GM19468 (cell line): ENCODE measurements around the gene SNRNP48.

Experiments used
- ATAC-seq: cut with Tn5 transposase; IDR thresholded peaks from one replicate; pipeline ENCODE4 v1.9.1; 2021; ENCODE audit warnings: mild to moderate bottlenecking, moderate library complexity, moderate number of reproducible peaks; ENCODE audit not compliant: unreplicated experiment; ENCODE audit errors: extremely low read depth

The SNRNP48 gene

DNA sequence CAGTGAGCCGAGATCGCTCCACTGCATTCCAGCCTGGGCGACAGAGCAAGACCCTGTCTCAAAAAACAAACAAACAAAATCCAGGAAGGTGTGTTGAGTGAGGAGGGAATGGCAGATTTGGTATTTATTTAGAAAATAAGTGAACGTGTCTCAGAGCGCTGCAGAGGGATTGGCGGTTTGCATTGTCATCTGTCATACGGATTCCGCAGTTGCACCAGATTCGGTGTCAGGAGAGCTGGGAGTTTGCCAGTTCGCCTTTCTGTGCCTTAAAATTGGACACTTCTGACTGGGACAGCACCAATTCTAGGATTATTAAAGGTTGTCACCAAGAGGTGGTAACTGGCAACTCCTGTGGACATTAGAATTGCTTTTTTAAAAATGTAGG, 912 bp downstream of the SNRNP48 start:
- ATAC-seq: no peak

DNA sequence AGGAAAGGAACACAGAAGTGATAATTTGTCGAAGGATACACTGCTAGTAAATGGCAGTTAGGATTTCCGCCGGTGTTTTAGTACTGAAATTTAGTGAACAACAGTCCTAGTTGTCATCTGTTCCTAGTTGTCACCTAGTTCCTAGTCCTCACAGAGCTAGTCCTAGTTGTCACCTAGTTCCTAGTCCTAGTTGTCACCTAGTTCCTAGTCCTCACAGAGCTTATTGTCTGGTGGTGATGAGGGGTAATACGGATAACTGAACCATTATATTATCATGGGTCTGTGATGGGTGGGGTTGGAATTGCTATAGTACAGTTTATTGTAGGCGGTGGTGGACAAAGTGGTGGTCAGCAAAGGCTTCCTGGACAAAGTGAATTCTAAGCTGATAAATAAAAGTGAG, 1.8 kb downstream of the SNRNP48 start:
- no peak for ATAC-seq

DNA sequence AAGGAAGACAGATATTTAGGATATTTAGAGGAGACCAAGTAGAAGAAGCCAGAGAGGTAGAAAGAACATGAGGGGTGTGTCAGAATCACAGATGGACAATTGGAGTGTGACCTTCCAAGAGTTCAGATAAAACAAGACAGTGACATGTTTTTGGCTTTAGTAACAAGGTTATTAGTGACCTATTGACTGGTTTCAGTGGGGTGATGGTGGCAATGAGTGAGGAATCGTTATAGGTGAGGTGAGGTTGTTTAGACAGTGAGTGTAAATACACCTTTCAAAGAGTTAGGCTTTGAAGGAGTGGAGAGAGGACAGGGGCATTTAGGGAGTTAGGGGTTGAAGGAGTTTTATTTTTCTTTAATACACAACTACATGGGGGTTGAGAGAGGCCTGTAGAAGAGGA, 3.2 kb downstream of the SNRNP48 start:
- ATAC-seq: no peak

DNA sequence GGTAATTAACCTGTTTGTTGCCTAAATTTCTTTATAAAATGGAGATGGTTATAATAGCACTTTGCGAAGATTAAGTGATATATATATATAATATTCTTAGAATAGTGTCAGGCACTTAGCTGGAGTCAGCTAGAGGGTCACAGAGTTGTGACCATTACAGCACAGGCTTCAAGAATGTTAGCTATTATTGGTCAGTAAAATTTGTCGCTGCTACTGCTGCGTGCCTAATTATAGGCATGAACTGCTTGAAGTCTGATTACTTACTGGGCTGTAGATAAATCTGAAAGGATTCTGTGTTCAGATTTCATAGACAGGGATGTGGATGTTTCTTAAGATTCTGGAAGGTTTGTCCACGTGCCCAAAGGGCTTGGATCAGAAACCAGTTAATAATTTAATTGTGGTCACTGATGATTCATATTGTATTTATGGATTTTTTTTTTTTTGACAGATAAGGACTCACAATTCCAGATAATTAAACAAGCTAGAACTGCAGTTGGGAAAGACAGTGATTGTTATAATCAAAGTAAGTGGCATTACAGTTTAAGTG, 4.7 kb downstream of the SNRNP48 start:
- ATAC-seq: no peak

DNA sequence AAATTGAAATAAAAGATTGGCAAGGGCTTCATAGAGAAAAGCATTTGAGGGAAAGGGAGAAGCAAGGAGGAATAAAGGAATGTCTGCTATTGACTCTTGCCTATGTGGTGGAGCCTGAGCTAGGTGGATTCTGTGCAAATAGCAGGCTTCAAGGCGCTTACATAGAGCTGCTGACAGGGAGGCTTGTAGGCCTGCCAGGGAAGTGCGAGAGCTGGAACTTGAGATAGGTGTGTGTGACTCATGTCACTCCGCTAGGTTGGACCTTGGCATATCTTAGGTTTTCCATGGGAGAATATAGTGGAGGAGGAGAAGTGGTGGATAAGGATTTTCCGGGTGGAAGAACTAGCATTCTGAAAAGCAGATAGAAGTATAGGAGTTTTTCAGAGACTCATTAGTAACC, 14.0 kb downstream of the SNRNP48 start:
- ATAC-seq: no peak

DNA sequence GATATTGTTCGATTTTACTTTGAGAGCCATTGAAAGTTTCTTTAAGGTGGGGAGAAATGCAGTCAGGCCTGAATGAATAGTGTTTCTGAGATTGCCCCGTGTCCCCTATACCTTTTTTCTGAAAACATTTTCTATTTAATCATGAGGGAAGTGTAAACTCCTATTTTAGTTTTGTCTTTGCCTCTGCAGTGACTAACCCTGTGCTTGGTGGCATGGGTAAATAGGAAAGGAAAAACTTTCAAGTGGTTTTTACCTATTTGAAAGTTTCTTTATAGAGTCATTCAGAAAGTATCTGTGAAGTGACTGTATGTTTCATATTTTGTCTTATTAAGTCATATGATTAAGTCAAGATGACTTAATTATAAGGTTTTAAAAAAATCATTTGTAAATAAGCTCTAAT, 14.5 kb downstream of the SNRNP48 start:
- ATAC-seq: no peak

DNA sequence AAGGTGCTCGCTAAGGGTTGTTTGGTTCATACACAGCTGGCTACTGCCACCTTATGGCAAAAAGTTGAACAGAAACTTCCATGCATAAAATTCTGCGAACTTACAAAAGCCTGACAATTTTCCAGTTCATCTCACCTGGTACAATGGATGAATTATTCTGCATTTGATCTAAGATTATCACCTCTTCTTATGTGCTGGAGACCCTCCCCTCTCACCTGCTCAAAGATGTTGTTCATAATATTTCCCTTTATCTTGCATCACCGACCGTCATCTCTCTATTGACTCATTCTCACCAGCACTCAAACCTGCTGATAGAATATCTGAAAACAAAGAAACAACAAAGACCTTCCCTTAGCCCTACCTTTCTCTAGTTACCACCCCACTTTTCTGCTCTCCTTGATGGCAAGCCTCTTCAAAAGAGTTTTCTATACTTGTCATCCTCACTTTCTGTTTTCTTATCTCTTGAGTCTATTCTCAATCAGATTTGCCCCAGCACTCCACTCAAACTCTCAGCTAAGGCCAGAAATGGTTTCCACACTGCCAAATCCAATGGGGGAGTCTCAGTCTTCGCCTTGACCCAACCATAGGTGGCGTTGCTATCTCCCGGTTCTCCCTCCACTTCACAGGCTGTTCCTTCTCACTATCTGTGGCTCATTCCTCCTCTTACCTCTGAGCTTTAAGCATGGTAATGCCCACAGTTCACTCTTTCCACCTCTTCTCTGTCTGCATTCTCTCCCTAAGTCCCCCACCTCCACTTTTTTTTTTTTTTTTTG, 25.8 kb downstream of the SNRNP48 start:
- ATAC-seq: no peak

DNA sequence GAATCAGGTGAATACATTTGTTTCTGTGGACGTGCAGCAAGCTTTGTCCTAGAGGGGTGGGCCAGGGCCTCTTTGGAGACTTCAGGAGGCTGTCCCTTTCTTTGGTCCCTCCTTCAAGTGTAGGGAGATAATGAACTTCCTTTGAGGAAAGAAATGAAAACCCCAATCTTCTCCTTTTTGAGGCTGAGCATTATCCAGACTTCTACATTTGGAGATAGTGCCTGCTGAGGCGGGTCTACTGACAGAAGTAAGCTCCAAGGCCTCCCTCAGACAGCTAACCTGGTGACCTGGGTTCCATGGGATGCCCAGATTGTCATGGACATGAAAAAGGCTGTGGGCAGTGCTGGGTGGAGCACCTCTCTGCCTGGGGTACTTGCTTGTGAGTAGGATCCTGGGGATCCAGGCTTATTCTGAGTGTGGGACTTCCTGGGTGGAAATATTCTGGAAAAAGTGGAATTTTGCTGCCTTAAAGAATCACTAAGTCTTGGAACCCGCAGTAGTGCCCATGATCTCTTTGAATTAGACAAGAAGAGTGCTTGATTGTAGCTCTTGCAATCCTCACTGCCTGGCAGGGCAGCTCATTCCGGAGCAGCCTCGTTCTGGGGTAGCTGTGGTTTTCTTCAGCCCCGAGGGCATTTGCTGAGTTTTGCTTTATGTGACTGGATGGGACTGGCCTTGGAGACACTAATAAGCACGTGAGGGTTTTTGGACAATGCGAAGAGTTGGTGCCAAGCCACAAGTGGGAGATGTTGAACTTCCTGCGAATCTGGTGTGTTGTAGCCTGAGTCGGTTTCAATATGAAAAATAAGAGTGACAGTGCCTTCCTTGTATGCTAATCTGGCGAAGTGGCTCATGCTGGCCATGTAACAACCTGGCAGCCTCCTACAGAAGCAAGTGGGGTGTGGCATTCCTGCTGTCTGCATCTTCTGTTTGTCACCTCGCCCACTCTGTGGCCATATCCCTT, 28.1 kb downstream of the SNRNP48 start:
- ATAC-seq: peak; percentile 40

DNA sequence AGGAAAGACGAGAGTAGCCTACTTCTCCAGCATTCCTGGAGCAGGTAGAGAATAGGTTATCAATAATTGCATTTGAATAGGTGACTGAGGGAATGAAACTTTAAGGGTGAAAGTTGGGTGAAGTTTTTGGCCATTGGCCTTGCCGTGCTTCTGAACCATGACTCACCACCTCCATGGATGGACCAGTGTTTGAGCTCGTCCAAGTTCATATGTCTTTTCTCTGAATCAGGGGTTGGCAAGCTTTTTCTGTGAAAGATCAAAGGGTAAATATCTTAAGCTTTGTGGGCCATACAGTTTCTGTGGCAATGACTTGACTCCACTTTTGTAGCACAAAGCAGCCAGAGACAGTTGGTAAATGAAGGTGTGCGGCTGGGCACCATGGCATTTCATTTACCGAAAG, 31.8 kb downstream of the SNRNP48 start:
- ATAC-seq: no peak

DNA sequence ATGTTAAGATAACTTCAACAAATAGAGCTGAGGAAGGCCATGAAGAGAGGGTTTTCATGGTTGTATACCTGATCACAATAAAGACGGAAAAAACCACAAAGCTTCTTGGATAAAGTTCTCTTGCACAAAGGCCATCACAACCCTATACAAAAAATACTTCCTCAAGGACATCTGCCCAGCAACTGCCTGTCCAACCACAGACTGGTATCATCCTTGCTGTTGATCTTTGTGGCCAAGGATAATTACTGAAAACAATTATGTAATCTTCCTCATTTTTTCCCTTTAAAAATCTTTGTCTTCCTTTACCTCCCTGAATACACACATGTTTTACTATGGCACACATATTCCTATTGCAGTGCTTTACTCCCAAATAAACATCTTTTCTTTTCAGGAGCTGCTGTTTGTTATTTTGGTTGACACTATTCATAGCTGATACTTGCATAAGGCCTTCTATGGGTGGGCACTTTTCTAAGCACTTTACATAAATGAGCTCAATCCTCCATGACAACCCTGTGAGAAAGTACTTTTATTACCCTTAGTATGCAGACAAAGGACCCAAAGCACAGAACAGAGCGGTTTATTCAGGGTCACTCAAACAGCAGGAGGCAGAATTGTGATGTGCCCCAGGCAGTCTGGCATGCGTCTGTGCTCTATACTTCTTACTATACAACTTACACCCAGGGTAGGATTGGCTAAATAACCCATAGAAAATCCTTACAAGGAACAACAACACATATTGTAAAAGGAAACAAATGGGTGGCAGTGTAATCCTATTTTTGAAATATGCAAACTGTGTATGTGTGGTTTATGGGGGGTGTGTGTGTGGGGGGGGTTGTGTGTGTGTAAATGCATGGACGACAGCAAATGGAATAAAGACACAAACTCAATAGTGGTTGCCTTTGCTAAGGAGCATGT, 35.1 kb downstream of the SNRNP48 start:
- ATAC-seq: no peak

DNA sequence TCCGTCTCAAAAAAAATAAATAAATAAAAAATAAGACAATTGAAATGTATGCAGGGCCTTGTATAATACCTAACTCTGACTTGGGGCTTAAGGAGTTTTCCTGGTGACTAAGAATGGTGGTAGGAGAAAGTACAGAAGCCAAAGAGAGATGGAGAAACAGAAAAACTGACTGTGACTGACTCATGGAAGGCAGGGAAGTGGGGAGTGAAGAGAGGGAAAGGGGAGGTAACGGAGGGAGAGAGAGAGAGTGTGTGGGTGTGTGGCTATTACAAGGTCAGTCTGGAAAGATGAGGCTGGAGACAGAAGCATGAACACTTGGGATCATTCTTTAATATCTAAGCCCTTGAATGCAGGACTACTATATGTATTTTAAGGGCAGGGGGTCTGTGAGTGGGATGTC, 38.5 kb downstream of the SNRNP48 start:
- ATAC-seq: no peak

DNA sequence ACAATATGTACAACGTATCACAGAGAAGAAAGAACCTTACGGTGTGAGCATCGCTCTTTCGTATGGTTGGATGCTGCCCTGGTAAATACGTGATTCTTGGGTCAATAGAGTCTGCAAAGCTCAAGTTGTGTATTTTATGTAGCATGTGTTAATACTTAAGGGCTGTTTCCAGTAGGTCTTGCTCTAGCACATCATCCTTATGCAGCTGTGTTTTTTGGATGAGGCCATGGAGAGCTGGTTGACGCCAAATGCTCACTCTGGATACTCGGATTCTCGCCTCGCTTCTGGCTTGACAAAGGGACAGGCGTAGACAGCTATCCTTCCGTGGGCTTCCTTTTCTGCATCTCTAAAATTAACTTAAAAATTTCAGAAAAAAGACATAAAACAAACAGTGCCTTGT, 38.9 kb downstream of the SNRNP48 start:
- no peak for ATAC-seq

DNA sequence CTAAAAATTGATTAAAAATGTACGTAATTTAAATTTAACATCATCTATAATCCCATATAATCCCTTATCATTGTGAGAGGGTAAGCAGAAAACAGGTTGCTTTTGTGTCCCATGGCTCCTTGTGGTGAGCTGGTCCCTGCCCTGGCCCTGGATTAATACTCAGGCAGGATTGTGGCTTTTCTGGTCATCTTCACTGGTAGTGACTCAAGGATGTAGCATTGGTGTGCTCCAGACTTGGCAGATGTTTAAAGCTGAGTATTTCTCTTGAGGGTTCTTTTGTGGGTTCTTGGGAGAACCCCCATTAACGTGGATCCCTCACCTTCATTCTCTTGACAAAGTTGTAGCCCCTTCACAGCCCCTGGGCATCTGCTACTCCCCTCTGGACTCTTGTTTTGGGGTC, 39.3 kb downstream of the SNRNP48 start:
- no peak for ATAC-seq

DNA sequence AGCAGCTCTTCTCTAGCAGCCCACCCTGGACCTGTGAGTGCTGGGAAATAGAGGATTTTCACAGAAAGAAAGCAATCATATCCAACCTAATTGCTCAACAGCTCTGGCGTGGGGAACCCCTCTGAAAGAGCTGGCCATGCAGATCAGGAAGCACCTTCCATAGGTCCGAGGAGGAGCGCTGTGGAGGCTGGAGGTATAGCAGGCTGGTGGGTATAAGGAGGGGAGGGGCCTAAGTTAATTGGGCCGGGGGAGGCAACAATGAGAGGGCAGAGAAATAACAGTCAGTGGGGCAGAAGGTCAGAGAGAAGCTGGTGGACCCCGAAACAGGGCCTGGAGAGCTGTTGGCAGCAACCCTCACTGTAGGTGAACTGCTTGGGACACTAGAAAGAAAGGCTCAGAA, 40.8 kb downstream of the SNRNP48 start:
- no peak for ATAC-seq

DNA sequence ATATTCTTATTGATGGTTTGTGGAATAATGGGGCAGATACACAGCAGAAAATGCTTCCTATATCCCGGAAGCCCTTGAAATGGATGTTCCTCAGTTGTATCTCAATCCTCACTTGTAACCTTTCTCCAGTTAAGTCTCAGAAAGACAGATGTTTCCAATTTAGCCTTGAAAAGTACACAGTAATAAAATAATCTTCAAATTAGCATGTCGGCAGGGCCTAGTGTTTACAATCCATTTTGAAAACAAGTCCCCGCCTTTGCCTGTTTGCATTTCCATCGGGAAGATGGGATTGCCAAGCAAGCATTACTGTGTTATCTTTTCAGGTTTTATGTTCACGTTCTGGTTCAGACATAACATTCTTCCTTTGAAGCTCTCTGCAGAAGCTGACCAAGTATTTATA, 41.5 kb downstream of the SNRNP48 start:
- no peak for ATAC-seq

DNA sequence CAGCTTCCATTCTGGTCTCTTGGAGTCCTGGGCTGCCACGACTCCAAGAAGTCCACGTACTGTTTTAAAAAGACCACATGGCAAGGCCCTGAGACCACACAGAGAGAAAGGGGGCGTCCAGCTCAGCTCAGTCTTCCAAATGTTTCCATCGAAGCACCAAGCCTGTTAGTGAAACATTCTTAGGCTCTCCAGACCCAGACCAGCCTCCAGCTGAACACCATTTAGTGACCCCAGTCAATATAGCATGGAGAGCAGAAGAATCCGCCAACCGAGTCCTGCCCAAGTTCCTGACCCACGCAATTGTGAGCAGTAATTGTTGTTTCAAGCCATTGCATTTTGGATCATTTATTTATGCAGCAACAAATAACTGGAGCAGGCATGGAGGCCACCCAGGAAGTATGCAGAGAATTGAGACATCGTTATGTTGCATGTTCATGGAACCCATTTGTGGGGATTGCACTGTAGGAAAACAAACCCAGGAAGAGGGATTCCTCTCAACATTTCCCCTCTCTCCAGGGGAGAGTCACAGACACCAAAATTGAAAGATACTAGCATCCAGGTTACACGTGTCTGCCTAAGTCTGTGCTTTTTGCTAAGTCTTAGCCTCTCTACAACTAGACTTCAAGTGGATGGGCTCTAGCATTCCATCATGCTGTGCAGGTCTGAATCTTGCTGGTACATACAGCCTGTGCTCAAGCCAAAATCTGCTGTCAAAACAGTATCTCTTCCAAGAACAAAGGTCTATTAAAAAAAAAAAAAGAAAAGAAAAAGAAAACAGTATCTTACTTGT, 42.7 kb downstream of the SNRNP48 start:
- no peak for ATAC-seq

DNA sequence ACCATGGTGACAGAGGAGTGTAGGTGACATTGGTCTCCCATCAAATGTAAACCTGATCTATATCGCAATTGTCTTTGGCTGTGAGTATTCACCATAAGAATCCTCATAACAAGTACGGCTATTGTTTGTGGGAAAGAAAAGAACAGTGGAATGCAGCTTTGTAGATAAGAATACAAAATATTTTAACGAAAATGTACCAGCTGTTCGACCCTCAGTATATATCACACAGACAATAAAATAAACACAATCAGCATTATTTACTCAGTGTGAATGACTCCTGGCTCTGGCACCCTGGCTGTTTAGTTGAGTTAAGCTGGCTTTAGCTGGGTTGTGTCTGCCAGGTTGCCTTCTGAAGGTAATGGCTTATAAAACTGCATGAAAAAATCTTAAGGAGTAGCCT, 43.4 kb downstream of the SNRNP48 start:
- ATAC-seq: no peak

DNA sequence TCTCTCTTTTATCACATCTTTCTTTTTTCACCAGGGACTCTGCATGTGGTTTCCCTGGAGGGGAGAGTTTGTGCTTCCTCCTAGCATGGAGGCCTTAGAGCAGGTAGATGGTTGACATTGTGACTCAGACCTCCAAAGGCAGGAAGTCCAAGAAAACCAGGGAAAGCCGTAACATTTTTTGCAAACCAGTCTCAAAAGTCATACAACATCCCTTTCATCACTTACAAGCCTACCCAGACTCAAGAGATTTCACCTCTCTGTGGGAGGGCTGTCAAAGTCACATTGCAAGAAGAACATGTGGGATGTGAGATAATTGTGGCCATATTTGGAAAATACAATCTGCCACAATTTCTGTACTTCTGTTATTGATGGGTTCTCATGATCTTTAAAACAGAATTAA, 46.2 kb downstream of the SNRNP48 start:
- ATAC-seq: no peak

DNA sequence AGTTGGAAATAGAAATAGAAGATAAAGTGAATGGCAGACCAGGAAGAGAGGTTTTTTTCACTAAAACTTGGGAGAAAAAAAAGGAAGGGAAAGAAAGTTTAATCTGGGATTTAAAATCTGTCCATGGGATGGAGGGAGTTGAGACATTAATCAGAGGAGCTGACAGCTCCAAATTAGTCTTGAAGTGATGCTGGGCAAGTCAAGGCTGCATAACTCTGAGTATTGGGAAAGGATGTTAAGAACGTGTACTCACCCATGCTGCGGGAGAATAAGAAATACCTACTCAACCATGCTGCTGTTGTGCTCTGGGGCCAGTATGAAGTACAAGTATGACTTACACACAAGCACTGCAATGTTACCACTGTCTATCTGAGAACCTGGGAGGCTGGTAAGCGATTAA, 47.5 kb downstream of the SNRNP48 start:
- ATAC-seq: no peak
